Fibroblast of the aortic adventitia (primary cell): ENCODE measurements around the gene PRKN. TPM values are rescaled to one million over a fixed set of nuclear protein-coding genes. Genes with fewer than 3 reads are reported as not detected.
"Not testable (repeated sequence)": the region's sequence is repeated elsewhere in the genome, so short reads cannot be mapped to it uniquely, and the experiment has no call there.

Experiments
- DNase-seq: peaks from one replicate; pipeline ENCODE4 v3.0.0-alpha.2; 2010; ENCODE audit warnings: low read depth
- H3K4me3 ChIP-seq: 2 replicates; pipeline ENCODE4 v1.5.1; 2011; ENCODE audit warnings: low read depth, mild to moderate bottlenecking, control low read depth, low read length, moderate library complexity
- CTCF ChIP-seq: IDR thresholded peaks from 2 replicates; pipeline ENCODE4 v1.5.1; 2011; ENCODE audit warnings: mild to moderate bottlenecking, low read length, control low read depth, inconsistent platforms; ENCODE audit not compliant: insufficient read depth
- total RNA-seq: library from RNA; depleted of rRNA; stranded (reverse); fragments of >200 nt; gene quantifications from 2 replicates; pipeline ENCODE4 v1.2.3, GENCODE V29; 2012; ENCODE audit warnings: low replicate concordance

Gene PRKN
- total RNA-seq, 1 donor = 2.0 TPM

DNA sequence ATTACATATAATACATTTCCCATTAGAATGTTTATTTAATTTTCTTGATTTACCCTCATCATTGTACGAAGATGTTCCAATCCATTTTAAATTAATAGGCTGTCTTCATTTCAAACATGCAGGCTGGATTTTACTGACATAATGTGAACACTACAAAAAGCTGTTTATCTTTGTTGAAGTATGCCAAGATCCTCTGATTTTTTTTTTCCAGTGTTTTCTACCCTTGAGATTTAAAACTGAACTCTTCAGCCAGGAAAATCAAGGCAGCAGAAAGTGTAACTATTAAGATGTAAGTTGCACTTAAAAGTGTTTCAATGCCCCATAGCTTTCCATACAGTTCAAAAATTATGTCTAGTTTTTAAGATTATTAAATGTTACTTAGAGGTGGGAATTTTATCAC, 43.5 kb downstream of the PRKN start:
- DNase-seq = no peak
- H3K4me3 ChIP-seq = no peak overlapping the region
- TF ChIP-seq CTCF = no peak

- no peak for DNase-seq
- no peak overlapping the region for H3K4me3 ChIP-seq
- no peak for TF ChIP-seq CTCF
Measured at GRCh38 chr6:162683135-162683534, 44.4 kb downstream of the PRKN start.

DNA sequence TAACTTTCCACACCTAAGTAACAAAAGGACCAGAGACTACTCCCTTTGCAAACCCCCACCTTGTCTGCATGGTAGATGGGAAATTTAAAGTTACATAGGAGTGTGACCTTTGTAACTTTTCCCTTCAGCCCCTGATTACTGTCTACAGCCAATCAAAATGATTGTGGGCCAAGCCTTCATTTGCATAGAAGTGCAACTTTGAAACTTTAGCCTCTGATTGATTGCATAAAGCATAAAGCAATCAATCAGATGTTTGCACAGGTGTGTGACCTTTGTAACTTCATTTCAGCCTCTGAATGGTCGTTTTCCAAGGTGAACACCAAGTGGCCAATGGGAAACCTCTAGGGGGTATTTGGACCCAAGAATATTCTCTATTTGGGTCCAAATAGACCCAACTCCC, 46.1 kb downstream of the PRKN start:
- no peak for TF ChIP-seq CTCF
- DNase-seq = no peak
- no peak overlapping the region for H3K4me3 ChIP-seq

- no peak for TF ChIP-seq CTCF
- no peak overlapping the region for H3K4me3 ChIP-seq
- no peak for DNase-seq
Measured at GRCh38 chr6:162680871-162681270, 46.7 kb downstream of the PRKN start.

DNA sequence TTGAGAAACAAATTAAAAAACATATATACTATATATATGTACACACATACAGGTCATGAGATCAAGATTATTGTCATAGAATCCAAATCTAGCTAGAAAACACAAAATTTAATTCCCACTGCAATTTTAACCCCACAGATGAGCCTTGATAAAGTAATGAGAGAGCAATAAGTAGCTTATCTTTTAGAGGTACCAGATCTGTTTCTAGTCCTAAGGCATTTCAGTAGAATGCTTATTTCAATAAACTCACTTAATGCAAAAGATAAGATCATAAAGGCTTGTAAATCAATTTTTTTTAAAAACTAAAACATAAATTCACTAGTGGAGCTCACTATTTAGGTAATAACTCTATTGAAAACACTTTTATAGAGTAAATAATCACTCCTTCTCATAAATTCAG, 47.2 kb downstream of the PRKN start:
- no peak for DNase-seq
- no peak for TF ChIP-seq CTCF
- no peak overlapping the region for H3K4me3 ChIP-seq

DNA sequence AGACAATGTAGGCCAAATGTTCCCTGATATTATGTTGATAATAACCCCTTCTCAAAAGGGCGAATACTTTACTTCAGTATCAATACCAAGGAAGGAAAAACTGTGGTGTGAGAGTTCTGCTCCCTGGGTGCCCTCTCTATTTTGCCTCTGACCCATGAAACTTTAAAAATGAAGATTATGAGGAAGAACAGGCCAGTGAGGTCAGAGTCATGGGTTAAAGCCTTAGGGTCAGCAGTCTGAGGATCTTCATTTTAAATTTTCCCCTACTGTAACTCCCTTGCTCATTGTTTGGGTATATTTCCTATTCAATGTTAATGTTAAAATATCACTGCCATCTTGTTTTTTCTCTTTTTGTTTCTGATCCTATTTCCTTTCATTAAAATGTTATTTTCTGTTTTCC, 47.9 kb downstream of the PRKN start:
- DNase-seq = no peak
- TF ChIP-seq CTCF = no peak
- H3K4me3 ChIP-seq = no peak overlapping the region

DNA sequence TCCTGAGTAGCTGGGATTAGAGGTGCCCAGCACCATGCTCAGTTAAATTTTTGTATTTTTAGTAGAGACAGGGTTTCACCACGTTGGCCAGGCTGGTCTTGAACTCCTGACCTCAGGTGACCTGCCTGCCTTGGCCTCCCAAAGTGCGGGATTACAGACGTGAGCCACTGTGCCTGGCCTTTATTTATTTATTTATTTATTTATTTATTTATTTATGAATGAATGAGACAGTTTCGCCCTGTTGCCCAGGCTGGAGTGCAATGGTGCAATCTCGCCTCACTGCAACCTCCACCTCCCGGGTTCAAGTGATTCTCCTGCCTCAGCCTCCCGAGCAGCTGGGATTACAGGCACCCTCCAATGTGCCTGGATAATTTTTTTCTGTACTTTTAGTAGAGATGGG, 48.7 kb downstream of the PRKN start:
- H3K4me3 ChIP-seq, DNase-seq: not testable (repeated sequence)
